GM18520 (cell line): ENCODE results near the gene ZNF423.

Experiments used
- ATAC-seq: cut with Tn5 transposase; IDR thresholded peaks from one replicate; pipeline ENCODE4 v1.9.1; 2021; ENCODE audit not compliant: unreplicated experiment

The ZNF423 gene

GRCh38 chr16:49650603-49651002 is 205.3 kb downstream of the ZNF423 start:
- ATAC-seq = no peak

GRCh38 chr16:49649013-49649765 is 206.7 kb downstream of the ZNF423 start:
- ATAC-seq = no peak

GRCh38 chr16:49647673-49648072 is 208.2 kb downstream of the ZNF423 start:
- ATAC-seq = no peak

GRCh38 chr16:49645263-49645662 is 210.6 kb downstream of the ZNF423 start:
- no peak for ATAC-seq

- no peak for ATAC-seq
Measured at GRCh38 chr16:49644145-49644463, 211.8 kb downstream of the ZNF423 start.

- no peak for ATAC-seq
Measured at GRCh38 chr16:49643429-49644144, 212.3 kb downstream of the ZNF423 start.

GRCh38 chr16:49641250-49641649 is 214.7 kb downstream of the ZNF423 start:
- ATAC-seq = no peak

GRCh38 chr16:49640581-49640980 is 215.3 kb downstream of the ZNF423 start:
- ATAC-seq = no peak

GRCh38 chr16:49639739-49640431 is 216.0 kb downstream of the ZNF423 start:
- no peak for ATAC-seq

- no peak for ATAC-seq
Measured at GRCh38 chr16:49638673-49639610, 217.0 kb downstream of the ZNF423 start.

- no peak for ATAC-seq
Measured at GRCh38 chr16:49637933-49638672, 217.8 kb downstream of the ZNF423 start.

- no peak for ATAC-seq
Measured at GRCh38 chr16:49637511-49637910, 218.4 kb downstream of the ZNF423 start.

GRCh38 chr16:49636608-49637007 is 219.3 kb downstream of the ZNF423 start:
- no peak for ATAC-seq

- no peak for ATAC-seq
Measured at GRCh38 chr16:49635591-49636581, 220.0 kb downstream of the ZNF423 start.

- no peak for ATAC-seq
Measured at GRCh38 chr16:49635009-49635350, 220.9 kb downstream of the ZNF423 start.

GRCh38 chr16:49634235-49635008 is 221.5 kb downstream of the ZNF423 start:
- no peak for ATAC-seq

- ATAC-seq = no peak
Measured at GRCh38 chr16:49632795-49633184, 223.1 kb downstream of the ZNF423 start.

GRCh38 chr16:49632086-49632794 is 223.7 kb downstream of the ZNF423 start:
- ATAC-seq = no peak
